VCaP (cell line): Measurements from ENCODE around the gene TRMT1.

Experiments
- H3K27ac ChIP-seq: fragments of 450-650 bp; 2 replicates; pipeline ENCODE4 v1.5.1; 2017
- TF ChIP-seq, protein P1 (sequence below): fragments of 450-650 bp; conservative IDR thresholded peaks from 2 replicates; pipeline ENCODE4 v1.5.1; 2017; ENCODE audit warnings: mild to moderate bottlenecking, moderate library complexity

The TRMT1 gene

DNA sequence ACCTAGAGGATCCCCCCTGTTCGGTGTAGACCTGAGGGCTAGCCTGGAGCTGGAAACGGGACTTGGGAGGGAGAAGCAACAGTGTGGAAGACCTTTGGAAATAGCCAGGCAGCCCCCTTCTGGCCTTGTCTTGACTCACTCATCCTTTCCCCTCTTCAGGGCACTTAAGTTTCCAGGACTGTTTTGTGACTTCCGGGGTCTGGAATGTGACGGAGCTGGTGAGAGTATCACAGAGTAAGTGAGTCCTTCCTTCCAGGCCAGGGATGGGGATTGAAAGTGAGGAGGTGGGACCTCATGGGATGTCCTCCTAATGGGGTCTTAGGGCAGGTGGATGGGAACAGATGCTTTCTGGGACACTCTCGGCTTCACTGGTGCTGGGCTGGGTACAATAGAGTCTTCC is 43.3 kb downstream of the TRMT1 start:
- TF ChIP-seq, protein P1, sequence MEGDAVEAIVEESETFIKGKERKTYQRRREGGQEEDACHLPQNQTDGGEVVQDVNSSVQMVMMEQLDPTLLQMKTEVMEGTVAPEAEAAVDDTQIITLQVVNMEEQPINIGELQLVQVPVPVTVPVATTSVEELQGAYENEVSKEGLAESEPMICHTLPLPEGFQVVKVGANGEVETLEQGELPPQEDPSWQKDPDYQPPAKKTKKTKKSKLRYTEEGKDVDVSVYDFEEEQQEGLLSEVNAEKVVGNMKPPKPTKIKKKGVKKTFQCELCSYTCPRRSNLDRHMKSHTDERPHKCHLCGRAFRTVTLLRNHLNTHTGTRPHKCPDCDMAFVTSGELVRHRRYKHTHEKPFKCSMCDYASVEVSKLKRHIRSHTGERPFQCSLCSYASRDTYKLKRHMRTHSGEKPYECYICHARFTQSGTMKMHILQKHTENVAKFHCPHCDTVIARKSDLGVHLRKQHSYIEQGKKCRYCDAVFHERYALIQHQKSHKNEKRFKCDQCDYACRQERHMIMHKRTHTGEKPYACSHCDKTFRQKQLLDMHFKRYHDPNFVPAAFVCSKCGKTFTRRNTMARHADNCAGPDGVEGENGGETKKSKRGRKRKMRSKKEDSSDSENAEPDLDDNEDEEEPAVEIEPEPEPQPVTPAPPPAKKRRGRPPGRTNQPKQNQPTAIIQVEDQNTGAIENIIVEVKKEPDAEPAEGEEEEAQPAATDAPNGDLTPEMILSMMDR: no peak
- H3K27ac ChIP-seq: 0 out of 2 replicates have a peak overlapping the region, but pooled peaks have one; percentile 9

GRCh38 chr19:13072188-13072908 is 44.2 kb downstream of the TRMT1 start:
- H3K27ac ChIP-seq: 0 out of 2 replicates have a peak overlapping the region, but pooled peaks have one; percentile 9
- TF ChIP-seq, protein P1: no peak

GRCh38 chr19:13071444-13072187 is 44.9 kb downstream of the TRMT1 start:
- H3K27ac ChIP-seq: 0 out of 2 replicates have a peak overlapping the region, but pooled peaks have one; percentile 9
- TF ChIP-seq, protein P1: no peak

- TF ChIP-seq, protein P1: no peak
- H3K27ac ChIP-seq: peak overlapping the region; percentile 13; the same call in 1 of the 2 replicates
Measured at GRCh38 chr19:13070425-13071140, 46.0 kb downstream of the TRMT1 start.

DNA sequence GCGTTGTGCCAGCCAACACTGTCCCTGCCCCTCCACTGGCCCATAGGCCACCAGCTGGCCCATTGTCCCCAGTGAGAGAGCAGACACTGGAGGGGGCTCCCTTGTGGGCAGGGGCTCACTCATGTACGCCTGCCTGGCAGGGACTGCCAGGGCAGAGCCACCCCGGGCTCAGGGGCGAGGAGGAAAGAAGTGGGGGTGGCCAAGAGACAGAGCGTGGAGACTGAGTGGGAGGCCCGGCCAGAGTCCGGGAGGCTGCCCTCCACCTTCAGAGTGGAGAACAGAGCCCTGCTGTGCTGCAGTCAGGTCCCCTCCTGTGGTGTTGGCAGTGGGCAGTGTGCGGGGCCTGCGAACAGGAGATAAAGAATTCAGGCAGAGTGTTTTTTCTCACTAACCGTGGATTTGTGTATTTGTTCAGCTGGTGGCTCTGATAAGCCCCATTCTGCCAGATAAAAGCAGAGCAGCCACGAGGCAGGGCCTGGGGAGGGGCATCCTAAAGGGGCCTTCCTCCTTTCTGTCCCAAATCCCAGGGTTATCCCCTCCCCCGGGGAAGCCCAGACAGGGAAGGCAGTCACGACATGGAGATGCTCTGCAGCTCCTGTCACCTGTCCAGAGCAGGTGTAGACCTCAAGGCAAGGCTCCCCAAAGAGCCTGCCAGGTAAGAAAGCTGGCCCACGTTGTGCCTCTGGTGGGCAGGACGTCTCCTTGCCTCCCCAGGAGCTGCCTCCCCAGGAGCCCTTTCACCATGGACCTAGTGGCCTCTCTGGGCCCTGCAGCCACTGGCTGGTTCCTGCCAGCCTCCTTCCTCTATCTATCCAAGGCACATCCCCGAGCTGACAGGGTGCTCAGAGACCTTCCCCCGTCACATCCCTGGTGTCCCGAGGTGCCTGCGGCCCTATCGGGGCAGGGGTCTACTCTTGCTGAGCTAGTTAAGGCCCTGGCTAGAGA is 46.9 kb downstream of the TRMT1 start:
- peak overlapping the region; percentile 13 for H3K27ac ChIP-seq
- TF ChIP-seq, protein P1: no peak

- H3K27ac ChIP-seq: peak overlapping the region; percentile 13; the same call in 1 of the 2 replicates
- TF ChIP-seq, protein P1: no peak
Measured at GRCh38 chr19:13068085-13068846, 48.3 kb downstream of the TRMT1 start.
